ENCODE measurements around the gene GPR153.

GPR153 gene

DNA sequence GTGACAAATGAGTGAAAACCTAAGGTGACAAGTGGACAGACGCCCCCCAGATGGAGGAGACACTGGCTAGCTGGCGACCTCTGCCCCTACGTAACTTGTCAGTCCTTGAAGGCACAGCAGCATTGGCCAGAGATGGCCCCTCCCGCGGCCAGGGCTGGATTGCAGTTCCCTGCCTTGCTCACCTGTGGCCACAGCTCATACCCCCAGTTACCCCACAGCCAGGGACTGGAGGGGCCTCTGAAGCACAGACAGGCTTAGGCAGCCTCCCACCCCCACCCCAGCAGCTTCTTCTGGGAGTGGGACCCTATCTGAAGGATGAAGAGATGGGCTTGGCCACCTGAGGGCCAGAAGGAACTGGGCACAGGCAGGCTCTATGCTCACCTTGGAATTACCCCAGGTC, 13.2 kb downstream of the GPR153 start:
- no peak for DNase-seq

DNA sequence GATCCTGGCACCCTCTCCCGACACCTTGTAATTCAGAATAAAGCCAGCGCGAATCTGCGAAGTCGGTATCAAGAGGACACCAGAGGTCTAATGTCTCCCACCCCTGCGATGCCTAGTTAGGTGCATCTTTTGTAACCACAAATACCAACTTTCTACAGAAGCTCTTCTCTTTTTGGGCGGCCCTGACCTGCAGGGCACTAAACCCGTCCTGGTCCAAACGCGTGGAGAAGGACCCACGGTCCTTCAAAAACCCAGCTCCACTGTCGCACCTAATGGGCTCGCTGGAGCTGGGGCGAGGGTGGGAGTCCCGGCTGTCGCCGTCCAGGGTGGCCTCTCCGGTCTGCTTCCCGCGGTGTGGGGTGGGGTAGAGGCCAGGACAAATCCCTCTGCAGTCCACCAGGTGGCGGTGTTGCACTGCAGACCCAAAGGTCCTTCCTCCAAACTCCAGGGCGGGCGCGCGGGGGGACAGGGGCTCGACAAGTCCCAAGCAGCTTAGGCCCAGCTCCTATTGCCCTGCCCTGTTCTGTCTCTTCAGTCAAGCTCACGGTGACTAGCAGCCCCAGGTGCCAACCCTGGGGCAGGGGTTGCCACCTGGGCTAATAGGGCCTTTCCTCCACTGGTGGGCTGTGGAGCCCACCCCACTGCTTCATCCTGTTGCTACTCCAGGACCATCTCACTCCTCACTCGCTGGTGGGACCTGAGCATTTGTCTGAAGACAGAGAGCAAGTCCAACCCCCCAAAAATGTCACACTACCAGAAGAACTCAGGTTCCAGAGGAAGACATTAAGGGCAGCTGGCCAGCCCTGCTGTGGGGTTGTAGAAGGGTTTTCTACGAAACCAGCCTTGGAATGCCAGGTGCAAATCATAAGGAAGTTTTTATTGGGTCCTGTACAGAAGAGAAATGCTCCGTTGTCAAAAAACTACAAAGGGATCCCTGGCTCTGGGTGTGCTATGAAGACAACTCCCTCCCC, 14.1 kb downstream of the GPR153 start:
- peak; percentile 78 for DNase-seq

DNA sequence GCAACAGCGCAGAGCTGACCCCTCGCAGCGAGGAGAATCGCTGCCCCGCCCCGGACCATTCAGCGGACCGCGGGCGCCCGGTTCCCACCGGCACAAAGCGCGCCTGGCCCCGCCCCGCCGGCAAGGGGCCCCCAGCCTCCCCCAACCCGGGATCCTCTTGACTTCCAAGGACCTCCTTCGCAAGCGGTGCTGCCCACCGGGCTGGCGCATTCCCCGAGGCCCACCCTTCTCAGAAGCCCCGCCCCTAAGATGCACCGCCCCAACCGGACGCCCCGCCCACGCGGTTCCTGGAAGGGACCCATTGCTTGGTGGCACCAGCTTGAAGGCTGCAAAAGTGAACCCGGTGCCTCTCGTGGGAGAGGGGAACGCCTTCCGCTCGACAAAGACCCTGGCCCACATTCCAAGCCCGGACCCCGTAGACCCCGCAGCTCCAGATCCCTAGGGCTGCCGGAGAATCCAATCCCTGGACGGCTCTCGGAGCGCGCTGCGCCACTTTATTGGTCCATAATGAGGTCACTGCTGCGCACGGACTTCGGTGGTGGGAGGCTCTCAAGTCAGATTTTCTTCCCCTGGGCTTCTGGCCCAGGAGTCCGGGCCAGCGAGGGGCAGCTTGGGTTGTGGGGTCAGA, 14.9 kb downstream of the GPR153 start:
- DNase-seq = peak; percentile 17

DNA sequence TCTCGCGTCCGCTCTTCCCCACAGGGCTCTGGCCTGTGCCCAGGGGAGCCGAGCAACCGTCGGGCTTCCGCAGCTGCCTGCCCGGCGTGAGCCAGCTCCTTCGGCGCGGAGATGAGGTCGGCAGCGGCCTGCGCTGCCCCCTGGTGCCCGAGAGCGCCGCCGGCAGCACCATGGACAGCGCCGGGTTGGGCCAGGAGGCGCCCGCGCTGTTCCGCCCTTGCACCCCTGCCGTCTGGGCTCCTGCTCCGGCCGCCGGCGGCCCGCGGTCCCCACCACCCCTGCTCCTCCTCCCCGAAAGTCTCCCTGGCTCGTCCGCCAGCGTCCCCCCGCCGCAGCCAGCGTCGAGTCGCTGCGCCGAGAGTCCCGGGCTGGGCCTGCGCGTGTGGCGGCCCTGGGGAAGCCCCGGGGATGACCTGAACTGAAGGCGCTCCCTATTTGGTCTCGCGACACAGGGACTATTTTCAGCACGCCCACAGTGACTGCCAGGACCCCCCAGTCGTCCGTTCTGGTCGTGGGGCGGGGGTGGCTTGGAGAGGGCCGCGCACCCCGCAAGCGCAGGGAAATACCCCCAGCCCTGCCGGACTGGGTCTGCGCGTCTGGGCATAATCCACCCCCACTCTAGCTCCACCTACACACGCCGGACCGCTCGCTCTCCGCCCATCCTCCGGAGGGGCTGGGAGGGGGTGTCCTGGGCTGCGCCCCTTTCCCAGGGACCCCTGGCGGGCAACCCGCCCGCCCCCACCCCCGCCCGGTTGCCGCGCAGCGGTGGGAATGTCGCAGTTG, 15.6 kb downstream of the GPR153 start:
- DNase-seq = peak; percentile 74

DNA sequence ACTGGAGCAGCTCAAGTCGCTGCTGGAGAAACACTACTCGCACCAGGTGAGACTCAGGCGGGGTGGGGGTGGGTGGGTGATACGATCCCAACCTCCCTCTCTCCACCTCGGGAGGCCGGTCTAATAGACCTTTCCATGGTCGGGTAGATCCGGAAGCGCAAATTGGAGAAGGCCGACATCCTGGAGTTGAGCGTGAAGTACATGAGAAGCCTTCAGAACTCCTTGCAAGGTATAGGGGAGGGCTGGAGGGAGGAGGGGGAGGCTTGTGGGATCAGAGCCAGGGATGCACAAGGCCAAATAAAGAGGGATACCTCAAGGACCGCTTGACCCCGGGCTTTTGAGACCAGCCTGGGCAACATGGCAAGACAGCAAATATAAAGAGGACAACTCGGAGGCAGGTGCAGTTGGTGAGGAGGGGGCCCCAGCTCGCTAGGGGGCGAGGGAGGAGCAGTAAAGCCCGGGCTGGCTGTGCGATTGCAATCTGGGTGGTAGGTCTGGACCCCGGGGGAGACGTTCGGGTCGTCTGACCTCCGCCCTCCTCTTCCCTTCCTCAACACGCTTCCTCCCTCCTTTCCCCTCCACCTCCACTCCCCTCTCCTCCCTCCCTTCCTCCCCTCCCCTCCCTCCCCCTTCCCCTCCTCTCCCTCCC, 16.4 kb downstream of the GPR153 start:
- no peak for DNase-seq

DNA sequence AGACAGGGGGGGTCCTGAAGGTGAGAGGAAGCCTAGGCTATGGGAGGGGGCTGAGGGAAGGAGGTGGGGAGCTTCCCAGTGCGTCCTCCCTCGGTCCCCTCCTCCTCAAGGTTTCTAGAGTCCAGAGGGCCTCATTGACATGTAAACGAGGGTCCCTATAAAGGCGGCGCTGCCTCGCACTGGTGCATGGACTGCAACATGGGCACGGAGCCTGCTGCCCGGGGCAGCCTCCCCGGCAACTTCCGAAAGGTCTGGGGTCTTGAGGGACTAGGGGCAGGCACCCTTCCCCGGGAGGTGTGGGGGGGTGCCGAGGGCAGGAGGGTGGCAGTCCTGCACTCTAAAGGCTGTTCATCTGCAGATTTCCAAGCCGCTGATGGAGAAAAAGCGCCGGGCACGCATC, 16.9 kb downstream of the GPR153 start, which contains the start of gene HES3:
TSS of gene HES3 (plus strand) at position 187 of the 400 bp plus-strand sequence. CDS start at position 374, 187 bp downstream.
- DNase-seq = no peak

DNA sequence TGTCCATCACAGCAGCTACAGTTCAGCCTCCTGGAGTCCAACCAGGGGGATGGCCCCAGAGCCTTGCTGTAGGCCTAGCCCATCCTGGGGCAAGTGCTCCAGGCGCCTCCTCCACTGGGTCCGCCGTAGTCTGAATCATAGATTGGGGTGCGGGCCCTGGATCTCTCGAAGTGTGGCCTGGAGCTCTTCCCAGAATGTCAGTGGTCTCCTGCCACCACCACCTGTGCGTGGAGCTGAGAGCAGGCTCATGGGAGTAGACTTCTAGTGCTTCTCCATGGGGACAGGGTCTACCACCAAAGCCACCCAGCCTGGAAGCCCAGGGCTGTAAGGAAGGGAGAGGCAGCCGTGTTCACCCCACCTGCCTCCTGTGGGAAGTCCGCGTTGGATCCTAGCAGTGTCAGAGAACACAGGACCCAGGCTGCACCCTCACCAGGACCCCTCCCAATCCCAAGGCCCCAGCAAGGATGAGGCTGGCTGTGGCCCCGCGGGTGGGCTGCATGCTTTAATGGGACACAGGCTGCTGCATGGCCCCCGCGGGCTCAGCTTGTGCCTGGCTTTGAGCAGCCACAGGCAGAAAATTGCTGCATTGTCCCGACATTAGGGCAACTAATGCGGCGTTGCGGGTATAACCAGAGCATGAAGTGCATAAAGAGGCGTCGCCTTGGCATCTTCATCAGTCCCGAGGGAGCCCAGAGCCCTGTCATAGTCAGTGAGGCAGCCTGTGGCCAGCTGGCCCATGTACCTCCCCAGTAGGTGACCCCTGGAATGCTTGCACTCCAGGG, 17.7 kb downstream of the GPR153 start:
- DNase-seq = no peak

DNA sequence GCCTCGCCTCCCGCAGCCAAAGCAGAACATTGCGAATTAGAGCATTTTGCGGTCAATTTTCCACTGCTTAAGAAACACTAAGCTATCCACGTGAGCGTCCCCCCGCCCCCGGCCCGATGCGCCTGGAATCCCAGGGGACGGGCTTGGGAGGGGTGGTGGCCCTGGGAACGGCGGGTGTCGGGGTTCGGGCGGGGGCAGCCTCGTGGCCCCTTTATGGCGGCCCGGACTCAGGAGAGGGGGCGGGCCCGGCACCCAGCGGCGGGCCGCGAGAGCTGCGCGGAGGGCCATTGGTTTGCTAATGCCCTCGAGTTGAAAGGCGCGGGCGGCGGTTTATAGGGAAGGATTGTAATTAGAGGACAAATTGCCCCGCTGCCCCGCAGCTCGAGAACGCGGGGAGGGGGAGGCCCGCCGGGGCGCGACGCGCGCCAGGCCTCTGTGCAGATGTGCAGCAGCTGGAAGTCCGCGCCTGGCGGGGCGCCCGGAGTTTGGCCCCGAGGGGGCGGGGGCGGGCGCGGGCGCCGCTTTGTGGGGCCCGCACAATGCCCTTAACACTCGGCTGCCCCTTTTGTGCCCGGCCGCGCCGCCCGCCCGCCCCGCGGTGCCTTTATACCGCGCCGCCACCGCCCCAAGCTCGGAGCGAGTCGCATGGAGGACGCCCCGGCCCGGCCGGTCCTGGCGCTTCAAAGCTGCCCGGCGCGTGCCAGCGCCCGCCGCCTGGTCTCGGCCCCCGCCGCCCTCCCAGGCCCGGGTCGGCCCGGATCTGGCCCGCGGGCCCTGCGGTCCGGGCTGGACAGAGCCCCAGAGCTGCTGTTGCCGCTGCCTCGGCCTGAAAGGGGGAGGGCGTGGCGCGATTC, 18.8 kb downstream of the GPR153 start:
- DNase-seq = no peak

DNA sequence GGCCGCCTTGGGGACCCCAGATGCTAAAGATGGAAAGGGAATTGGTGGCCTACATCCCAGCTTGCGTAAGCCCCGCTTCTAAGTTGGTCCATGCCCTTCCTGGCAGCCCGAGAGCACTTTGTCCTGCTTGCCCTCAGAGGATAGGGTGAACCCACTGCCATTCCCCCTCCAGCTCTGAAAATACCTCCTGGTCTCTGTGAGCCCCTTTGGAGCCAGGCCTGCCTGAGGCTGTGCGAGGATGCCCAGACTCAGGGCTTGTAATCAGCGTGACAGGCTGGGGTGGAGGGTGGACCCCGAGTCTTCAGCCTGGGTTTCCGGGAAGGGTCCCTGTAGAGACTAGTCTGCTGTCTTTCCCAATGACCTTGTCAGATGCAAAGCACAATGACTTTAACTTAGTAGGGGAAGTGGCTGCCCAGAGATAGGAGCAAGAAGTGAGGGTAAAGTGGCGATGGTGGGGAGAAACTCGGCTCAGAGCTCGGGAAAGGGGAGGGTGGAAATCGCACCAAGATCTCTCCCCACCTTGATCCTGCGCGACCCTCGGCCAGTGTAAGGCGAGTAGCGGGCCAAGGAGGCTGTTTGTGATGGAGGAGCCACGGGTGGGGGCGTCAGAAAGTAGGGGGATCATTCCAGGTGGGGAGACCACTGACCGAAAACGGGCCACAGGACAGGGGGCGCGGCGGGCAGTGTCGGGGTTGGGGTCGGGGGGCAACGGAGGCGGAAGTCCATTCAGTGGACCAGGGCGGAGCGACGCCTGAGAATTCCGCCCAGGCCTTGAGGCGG, 19.6 kb downstream of the GPR153 start:
- no peak for DNase-seq

DNA sequence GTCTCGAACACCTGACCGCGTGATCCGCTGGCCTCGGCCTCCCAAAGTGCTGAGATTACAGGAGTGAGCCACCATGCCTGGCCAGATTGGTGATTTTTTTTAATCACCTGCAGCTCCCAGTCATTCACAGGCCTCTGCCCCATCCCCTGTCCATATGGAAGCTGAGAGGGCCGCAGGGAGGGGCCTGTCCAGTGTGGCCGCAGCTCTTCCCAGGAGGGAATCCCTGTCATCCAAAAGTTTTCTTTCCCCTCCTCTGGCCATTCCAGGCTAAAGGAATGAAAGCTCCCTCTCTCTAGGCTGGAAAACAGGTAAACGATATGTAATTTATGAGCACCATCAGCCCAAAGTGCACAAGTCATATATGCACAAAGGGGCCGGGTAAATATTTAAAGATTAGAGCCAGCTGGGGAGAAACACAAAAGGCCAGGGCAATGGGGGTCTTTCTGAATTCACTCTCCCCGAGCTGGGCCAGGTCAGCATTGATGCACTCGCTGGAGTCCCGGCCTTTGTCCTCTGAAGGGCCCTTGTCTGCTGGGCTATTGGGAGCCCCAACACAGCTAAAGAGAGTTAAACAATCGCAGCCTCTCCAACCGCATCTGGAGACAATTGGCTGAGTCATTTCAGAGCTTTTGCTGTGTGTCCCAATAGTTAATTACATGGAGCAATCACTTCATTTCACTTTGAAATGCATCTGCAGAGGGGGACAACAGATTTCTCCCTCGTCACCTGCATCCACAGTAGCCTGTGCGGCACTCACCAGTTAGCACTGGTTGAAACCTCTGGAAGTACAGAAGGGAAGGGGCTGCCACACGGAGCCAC, 20.7 kb downstream of the GPR153 start:
- no peak for DNase-seq

DNA sequence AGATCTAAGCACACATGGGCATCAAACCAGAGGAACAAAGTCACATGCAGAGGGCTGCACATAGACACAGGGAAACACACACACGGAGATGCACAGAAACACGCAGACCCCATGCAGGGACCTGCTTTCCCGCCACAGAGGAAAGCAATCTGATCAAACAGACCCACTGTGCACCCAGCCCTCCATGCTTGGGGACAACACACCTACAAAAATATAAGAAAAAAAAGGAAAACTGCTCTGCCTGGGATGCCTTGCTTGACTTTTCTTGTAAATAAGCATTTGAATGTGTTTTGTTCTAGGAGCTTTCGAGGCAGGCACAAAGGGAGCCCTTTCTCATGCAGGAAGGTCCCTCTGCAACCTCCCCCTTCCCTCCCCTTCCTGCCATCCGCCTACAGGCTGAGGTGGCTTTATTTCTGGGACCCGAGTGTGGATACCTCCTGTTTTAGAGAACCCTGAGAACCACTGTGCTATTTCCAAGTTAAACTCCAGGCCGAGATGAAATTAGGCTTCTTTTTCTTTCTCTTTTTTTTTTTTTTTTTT, 21.6 kb downstream of the GPR153 start:
- DNase-seq = no peak

DNA sequence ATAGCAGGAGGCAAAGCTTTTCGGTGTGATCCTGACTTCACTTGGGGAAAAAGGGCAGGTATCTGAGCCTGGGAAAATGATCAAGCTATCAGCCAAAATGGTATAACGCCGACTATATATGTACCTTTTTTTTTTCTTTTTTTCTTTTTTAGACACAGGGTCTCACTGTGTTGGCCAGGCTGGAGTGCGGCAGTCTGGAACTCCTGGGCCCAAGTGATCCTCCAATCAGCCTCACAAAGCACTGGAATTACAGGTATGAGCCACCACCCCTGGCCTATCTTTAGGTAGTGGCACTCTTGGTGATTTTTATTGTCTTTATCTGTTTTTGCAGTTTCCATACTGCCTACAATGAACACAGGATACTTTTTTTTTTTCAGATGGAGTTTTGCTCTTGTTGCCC, 23.8 kb downstream of the GPR153 start:
- DNase-seq = no peak

DNA sequence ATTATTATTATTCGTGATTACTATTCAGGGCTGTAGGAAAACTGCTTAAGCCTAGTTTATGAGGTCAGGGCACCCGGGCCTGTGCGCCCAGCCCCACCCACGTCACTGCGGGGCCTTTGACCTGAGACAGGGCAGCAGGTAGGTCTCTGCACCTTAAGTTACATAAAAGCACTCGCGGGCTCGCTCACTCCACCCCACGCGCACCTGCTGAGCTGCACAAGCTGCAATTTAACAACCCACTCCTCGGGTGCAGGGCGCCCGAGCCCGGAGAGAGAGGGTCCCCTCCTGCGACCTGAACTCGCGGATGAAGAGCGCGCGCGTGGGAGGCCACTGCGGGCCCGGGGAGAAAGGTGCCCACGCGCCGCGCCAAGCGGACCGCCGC, 25.6 kb downstream of the GPR153 start:
- peak; percentile 14 for DNase-seq

DNA sequence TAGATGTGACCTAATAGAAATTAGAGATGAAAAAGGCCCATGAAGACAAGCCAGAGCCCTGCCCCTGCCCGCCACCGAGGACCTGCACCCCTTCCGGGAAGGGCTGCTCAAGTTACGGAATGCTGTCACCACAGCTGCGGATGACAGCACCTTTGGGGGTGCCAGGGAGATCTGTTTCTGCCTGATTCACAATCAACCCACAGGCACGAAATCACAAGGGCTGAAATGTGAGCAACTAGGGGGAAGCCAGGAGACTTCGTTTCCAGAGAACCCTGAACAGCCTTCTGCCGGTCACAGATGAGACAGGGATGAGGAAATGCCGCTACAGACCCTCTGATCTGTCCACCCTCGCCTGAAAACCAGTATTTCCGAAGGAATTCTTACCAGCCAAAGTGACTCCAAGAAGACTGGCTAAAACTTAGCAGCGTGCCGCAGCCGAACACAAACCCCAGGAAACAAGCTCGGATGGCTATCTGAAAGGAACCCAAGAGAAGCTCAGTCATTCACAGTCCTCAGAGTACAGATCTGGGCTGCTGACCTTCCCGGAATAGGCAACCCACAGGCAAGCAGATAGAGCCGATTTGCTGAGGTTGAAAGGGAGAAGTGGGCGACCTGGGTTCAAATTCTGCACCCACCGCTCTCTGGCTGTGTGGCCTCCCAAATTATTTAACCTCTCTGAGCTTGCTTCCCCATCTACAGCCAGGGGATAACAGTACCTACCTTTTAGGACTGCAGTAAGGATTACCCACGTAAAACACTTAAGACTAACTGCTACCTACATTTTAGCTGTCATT, 26.2 kb downstream of the GPR153 start:
- DNase-seq = no peak

DNA sequence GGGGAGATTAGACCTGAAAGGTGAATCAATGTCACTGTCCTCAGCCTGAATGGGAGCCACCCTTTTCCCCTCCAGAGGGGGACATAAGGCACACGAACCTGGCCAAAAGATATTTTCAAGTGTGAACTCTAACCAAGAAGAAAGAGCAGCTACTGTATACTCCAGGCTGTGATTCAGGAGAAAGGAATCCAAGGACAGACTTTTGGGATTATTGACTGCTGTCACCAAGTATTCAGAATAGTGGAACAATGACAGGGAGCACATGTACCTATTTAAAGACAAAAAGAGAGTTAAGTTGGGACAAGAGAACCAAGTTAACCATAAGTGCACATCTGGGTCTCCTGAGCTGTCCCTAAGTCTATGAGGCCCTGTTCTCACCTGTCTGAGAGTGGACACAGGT, 27.5 kb downstream of the GPR153 start:
- no peak for DNase-seq

DNA sequence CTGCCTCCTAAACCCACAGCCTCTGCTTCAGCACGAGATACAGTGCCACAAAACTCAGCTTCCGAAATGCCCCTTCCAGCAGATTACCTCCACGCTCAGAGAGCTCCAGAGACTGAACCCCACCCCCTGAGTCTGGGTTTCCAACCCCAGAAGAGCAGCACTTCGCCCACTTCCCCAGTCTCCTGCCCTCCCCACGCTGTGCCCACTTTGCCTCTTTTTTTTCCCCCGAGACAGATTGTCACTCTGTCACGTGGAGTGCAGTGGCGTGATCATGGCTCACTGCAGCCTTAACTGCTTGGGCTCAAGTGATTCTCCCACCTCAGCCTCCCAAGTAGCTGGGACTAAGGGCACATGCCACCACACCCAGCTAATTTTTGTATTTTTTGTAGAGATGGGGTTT, 35.2 kb downstream of the GPR153 start:
- DNase-seq = no peak

DNA sequence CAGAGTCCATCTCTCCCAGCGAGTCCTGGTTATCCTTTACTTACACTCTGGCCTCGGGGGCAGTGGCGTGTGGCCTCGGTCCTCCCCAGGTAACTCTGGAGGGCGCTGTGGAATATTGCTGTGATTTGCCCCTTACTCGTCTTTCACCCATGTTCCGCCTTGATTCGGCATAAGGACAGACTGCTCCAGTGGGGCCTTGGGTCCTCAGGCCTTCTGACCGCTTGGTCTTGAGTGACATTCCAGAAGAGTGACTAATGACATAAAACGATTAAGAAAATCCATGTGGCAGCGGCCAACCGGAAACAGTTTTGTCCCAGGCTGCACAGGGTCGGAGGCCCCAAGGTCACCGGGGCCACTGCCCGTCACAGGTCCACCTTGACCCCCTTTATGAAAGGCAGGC, 36.2 kb downstream of the GPR153 start:
- no peak for DNase-seq

DNA sequence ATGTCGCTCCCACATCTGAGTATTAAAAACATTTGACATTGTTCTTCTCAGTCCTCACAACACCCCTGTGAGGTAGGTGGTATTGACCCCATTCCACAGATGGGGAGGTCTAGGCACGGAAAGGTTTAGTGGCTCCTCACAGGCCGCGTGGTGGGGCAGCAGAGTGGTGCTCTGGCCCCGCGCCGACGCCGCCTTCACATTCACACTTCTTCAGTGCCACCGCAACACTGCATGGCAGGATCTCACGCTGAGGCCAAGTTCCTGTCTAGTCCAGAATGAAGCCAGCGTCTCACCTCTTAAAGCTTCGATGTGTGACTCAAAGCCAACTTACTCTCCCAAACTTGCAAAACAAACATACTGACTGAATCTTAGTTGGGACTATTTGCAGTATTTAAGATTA, 37.3 kb downstream of the GPR153 start:
- no peak for DNase-seq
